COR-L47 (cell line): ENCODE measurements around the gene KLK7.
"Not testable (repeated sequence)": the region's sequence is repeated elsewhere in the genome, so short reads cannot be mapped to it uniquely, and the experiment has no call there.

Experiments used
- DNase-seq: peaks from one replicate; lab custom pipeline; 2025; lab: John Stamatoyannopoulos, UW

Gene KLK7

DNA sequence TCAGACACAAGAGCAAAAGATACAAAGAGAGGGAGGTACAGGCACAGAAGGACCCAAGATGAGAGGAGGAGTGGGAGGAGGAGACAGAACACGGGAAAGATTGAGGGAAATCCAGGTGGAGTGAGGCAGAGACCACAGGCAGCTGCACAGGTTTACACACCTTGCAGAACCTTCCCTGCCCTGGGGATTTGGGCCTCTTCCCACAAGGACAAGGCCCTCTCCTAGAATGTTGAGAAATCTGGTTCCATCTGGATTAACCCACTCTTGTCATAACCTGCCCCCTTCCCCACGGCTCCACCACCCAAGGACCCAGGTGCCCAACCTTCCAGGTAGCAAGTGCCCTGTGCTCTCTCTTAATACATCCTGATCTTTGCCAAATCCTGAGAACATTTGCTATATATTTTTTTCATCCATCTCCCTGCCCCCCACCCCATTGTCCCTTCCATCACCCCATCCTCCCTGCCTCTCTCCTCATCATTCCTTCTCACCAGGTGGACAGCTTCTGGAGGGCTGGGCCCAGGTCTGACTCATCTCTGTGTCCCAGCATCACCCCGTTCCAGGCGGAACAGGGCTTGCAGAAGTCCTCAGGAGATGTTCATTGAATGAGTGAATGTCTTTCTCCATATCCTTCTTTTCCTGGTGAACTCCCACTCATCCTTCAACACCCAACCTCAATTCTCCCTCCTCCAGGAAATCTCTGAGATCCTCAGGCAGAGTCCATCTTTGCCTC lies 26.5 kb upstream of the KLK7 start:
- no peak for DNase-seq

DNA sequence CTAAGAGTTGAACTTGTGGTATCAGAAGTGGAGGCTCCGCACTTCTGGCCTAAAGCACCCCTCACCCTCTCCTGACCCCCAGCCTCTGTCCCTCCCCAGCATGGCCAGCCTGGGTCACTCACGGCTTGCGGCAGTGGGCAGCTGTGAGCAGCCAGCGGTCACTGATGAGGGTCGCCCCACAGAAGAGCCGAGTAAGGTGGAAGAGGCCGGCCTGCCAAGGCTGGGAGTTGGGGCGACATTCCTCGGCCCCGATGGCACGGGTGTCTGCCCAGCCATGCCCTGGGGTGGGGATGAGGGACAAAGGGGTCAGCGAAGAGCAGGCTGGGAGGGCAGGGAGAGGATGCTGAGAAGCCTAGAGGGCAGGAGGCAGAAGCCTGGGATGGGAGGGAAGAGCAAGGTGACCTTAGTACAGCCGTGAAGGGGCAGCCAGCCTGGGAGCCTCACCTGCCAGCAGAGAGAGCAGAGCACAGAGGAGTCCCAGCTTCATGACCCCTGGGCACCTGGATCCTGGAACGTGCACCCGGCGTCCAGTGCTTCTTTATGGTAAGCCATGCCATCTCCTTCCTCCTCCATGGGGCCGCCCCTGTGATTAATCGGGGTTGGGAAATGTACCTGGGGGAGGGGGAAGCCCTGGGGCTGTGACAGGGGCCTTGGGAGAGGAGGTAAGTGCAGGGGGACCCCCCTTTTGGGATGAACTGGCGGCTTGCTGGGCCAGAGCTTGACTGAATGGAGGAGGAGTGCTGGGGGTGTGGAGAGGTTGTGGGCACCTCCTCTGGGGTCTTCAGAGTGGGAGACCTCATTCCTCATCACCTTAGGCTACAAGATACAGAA lies 25.6 kb upstream of the KLK7 start:
- no peak for DNase-seq

DNA sequence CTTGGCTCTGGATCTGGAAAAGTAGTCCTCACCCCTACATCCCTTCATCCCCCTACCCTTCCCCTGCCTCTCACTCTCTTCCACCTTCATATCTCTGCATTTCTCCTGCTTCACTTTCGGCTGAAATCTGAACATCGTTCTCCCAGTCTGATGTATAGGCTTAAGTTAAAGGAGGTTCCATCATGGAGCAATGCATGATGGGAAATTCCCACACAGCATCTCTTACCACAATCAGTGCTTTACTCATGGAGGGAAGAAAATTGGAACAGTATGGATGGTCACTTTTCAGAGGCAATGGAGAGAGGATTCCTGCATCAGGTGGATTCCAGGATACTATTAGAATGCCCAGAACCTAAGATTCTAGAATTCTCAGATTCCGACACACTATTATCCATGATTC lies 23.8 kb upstream of the KLK7 start:
- no peak for DNase-seq

DNA sequence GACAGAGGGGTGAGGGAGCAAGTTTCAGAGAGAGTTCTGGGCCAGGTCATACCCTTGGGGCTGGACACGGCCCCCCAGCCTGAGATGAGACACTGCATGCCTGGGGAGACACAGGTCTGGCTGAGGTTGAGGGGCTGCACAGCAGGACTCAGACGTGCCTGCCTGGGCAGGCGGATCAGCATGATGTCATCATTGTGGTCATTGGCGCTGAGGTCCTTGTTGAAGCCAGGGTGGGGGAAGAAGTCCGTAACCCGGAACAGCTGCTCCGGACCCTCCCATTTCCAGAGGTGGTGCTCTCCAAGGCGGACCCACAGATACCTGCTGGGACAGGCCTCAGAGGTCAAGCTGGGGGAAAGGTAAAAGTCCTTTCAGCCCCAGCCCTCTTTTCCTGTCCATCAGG lies 22.7 kb upstream of the KLK7 start:
- no peak for DNase-seq

DNA sequence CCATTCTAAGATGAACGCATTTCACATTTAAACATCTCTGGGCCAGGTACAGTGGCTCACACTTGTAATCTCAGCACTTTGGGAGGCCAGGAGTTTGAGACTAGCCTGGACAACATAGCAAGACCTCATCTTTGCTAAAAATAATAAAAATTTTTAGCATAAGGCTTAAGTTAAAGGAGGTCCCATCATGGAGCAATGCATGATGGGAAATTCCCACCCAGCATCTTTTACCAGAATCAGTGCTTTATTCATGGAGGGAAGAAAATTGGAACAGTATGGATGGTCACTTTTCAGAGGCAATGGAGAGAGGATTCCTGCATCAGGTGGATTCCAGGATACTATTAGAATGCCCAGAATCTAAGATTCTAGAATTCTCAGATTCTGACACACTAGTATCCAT lies 21.5 kb upstream of the KLK7 start:
- DNase-seq, result no peak

DNA sequence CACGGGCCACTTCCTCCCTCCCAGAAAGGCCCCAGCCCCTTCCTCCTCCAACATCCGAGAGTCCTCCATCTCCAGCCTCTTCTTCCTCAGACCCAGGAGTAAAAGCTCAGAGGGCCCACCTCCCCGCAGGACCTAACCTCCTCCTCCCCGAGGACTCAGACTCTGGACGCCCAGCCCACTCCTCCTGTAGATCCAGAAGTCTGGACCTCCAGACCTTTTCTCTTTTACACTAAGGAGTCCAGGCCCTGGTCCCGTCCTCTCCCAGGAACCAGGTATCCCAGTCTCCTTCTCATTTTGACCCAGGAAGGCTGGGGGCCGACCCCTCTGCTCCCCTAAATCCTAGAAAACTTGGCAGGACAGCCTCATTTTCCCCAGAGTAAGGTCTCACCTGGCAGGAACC lies 19.6 kb upstream of the KLK7 start:
- DNase-seq, result no peak

DNA sequence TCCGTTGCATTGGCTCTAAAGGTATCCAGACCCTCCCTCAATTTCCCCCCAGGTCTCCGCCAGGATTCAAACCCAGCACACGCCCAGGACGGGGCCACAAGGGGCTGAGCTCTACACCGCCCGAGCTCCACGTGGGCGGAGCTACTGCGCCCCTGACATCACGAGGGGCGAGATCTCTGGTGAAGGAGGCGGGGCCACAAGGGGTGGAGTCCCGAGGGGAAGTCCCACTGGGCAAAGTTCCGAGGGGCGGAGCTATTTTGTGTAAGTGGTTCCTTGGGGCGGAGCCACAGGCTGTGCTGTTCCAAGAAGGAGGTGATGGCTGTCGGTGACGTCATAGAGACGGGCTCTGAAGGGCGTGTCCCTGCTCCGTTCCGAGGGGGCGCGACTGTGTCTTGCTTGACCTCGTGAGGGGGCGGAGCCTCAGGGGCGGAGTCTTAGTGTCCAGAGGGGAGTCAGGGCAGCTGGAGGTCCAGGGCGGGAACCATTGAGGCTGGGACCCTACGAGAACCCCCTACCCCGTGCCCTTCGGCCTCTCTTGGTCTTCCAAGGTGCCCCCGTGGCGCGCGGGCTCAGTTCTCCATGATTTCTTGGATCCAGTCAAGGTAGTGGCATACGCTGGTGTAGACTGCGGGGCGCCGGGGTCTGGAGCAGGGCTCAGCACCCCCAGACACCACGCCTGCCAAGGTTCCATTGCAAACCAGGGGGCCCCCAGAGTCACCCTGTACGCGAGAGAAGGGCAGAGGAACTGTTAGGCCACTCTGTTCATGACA lies 19.0 kb upstream of the KLK7 start:
- no peak for DNase-seq

DNA sequence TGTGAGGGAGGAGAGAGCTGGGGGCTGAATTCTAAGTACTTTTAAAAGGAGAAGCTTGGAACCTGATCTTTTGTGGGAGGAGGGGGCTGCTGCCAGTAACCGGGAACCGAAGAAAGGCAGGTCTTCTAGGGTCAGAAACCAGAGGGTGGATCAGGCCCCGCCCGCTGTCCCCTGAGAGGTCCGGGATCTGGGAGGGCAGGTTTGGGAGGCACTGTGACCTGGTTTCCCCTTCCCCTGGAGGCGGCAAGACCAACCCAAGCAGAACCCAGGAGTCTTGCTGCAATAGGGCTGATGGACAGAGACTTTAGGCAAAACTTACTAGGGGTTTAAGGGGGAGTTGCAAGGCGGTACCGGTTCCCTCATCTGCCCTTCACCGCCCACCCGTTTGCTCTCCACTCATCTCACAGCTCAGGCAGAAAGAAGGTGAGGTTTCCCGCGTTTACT lies 18.4 kb upstream of the KLK7 start:
- DNase-seq, result no peak

DNA sequence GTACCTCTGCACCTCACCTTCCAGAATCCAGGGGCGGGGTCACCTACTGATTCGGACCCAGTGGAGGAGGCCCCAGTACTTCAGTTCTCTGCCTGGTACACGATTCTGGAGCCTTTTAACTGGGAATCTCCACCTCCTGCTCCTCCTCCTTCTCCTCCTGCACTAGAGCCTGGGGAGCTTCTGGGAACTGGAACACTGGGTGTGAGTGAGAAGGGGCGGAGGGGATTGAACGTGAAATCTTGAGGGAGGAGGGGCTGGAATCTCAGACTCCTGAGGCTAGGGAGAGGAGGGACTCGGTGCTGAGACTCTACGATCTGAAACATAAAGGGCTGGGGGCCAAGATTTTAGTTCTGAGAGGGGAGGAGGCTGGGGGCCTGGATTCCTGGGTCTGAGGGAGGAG lies 17.8 kb upstream of the KLK7 start, which contains the start of gene KLK8:
KLK8 (minus strand) TSS at position 90 of the 400 bp plus-strand sequence. CDS start 437 bp downstream, outside the sequence.
- no peak for DNase-seq

DNA sequence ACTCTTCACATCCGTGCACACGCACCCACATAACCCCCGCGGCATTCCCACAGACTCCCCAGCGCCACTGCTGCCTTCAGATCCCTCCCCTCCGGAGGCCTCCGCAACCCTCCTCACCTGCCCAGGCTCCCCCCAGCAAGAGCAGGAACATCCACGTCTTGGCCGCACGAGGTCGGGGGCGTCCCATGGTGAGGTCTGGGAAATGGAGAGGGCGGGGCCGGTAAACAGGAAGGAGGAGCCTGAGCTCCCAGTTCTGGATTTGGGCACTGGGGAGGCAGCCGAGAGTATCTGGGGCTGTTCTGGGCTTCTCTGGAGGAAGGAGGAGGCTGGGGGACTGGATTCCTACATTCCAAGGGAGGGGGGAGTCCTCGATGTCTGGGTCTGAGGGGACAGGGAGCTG lies 17.3 kb upstream of the KLK7 start:
- DNase-seq, result no peak

DNA sequence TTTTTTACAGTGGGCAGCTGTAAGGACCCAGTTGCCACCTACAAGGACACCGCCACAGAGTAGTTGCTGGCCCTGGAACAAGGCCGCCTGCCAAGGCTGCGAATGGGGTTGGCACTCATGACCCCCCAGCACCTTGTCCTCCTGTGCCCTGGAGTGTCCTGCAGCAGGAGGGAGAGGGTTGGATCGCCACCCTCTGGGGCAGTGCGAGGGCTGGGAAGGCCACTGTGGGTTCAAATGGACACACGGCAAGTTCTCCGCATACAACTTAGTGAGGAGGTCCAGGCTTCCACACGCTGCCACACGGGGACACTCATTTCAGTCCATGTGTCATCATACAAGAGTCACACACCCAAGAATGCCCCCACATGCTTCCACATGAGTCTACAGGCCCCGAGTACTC lies 16.7 kb upstream of the KLK7 start:
- no peak for DNase-seq

DNA sequence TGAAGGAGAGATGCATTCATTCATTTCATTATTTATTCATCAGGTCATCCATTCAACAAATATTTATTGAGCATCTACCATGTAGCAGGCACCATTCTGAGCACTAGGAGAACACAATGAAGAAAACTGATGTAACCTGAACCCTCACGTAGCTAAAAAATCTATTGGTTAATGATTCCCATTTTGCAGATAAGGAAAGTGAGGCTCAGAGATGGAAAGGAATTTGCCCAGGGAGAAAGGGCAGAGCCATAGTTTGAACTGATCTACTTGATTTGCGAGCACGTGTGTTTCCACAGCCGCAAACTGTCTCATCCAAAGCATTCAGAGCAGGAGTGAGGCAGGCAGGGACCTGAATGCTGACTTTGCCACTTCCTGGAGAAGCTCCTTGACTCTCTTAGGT lies 15.0 kb upstream of the KLK7 start:
- DNase-seq, result no peak

DNA sequence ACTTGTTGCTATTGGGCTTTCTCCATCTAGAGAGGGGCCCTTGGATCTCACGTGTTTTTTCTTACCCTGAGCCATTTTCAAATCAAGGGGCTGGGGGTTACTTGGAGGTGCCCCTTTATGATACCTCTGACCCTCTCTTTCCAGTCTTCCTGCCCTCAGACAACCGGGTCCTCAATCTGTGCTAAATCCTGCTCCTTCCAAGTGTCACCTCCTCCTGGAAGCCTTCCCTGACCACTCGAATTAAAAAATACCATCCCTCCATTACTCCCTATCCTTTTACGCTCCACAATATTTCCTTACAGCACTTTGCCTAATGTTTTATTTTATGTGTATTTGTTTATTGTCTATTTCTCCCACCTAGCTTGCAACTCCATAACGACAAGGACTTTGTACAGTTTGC lies 14.3 kb upstream of the KLK7 start:
- no peak for DNase-seq

DNA sequence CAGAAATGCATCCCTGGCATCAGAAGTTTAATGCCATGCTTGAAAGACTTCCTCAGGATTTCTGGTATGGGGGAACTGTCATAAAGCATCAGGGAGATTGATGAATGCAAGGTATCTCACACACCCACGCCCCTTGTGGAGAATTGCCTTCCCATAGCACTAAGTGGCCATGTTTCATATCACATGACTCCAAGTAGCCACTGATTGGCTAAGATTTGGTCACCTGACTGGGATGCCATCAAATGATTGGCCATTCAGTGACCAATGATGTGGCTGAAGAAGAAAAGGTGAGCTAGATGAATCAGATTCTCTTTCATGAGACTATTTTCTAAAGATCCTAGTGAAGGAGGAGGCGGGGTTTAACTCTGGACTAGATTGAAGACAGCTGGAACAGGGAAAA lies 10.4 kb upstream of the KLK7 start:
- no peak for DNase-seq

DNA sequence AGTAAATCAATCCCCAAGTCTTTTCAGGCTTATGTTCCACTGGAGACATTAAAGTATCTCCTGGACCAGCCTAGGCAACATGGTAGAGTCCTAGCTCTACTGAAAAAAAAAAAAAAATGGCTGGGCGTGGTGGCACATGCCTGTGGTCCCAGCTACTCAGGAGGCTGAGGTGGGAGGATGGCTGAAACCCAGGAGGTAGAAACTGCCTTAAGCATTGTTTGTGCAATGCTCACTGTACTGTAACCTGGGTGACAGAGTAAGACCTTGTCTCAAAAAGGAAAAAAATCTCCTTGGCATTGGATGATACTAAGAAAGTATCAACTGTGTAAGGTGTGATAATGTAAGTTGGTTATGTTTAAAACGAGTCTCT lies 8.9 kb upstream of the KLK7 start:
- no peak for DNase-seq

DNA sequence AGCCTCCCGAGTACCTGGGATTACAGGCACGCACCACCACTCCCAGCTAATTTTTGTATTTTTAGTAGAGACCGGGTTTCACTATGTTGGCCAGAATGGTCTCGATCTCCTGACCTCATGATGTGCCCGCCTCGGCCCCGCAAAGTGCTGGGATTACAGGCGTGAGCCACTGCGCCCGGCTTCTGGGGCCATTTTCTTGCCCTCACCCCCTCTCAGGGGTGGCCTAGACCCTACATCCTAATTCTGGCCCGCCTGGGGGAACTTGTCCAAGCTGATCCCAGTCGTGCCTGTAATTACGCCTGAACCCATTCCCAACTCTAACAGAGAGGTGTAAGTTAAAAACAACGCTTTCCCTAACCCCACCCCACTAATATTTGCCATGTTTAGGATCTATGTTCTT lies 699 bp upstream of the KLK7 start:
- not testable (repeated sequence) for DNase-seq

DNA sequence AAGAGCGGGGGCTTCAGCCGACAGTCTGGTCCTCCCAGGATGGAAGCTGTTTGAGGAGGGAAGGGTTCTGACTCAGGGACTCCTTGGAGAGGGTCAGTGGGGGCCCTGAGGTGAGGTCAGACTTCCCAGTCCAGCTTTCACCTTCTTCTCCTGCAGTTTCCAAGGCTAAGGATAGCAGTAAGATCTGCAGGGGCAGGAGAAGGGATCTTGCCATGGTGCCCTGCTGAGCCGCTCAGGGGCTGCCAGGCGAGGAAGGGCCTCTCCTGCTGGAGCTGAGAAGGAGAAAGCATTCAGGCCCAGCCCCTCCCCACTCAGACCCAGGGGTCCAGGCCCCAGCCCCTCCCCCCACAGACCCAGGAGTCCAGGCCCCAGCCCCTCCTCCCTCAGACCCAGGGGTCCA lies 1.5 kb downstream of the KLK7 start:
- DNase-seq, result no peak

DNA sequence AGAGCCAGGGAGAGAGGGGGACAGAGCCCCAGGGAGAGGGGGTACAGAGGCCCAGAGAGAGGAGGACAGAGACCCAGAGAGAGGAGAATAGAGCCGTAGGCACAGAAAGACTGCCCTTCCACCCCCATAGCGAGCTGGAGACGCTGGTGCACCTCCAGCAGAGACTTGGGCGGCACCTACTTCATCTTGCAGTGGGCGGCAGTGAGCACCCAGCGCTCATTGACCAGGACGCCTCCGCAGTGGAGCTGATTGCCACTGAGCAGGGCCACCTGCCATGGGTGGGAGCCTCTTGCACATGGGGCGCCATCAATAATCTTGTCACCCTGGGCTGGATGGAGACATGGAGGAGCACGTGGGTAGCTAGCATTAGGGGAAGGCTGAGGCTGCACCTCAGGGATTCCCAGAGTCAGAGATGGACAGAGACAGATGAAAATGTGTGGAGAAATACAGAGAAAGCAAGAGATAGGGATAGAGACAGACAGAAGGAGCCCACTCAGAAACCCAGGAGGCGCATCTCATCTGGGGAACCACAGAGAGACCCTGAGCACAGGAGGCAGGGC lies 2.0 kb downstream of the KLK7 start:
- DNase-seq, result no peak

DNA sequence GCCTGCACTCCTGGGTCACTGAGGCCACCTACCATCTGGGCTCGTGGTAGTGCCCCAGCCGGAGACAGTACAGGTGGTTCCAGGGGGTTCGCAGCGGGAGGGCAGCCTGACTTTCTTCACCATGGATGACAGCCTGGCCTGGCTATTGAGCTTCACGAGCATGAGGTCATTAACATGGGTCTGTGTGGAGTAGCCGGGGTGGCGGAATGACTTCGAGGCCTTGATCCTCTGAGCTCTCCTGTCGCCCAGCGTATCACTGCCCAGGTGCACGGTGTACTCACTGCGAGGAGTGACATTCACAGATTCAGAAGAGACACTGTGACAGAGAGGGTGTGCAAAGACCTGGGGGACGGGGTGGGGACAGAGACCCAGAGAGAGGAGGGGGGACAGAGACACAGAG lies 3.5 kb downstream of the KLK7 start:
- no peak for DNase-seq

DNA sequence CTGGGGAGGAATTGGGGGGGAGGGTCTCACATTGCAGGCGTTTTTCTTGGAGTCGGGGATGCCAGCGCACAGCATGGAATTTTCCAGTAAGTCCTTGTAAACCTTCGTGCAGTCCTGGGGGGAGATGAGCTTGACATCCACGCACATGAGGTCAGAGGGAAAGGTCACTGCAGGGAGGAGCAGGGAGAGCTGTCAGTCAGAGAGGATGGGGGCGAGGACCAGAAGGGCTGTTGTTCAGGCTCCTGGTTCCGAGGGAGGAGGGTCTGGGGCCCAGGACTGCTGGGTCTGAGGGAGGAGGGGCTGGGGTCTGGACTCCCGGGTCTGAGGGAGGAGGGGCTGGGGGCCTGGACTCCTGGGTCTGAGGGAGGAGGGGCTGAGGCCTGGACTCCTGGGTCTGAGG lies 4.0 kb downstream of the KLK7 start:
- DNase-seq, result no peak

DNA sequence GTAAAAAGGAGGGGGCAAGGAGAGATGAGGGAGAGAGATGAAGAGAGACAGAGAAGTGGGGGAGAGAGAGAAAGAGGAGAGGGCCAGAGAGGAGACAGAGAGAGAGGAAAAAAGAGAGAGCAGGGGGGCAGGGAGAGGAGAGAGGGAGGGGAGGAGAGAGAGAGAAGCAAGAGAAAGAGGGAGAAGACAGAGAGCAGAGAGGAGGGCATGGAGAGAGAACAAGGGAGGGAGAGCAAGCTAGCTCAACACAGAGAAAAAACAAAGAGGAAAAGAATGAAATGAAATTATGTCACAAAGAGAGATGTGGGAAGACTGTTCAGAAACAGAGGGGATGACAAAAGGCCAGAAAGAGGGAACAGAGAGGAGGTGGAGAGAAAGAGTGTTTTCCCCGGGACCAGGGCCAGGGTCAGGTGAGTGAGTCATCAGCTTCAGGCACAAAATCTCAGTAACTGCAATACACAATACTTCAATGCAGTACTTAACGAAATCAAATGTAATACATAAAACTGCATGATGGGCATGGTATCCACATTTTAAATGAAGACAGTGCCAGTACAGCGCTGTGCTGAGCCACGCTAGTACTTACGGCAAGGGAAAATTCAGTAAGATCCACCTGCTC lies 4.8 kb downstream of the KLK7 start:
- no peak for DNase-seq

DNA sequence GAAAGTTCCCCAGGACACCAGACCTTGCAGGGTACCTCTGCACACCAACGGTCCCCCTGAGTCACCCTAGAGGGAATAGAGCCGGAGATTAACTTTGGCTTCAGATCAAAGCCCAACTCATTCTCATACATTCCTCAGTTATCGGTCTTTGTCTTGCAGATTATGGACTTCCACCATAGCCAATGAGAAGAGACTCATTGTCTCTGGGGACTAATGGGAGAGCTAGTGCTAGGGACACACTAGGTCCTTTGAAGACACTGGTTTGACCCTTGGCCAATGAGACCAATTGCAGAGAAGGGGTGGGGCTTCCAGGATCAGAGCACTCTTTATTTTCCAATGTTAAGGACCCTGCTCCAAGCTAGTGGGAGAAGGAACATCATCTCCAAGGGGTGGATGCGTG lies 6.1 kb downstream of the KLK7 start:
- DNase-seq, result no peak
